ENCODE measurements around the gene LRRC74A. TPM values are rescaled to one million over a fixed set of nuclear protein-coding genes. Genes with fewer than 3 reads are reported as not detected.

The LRRC74A gene
- total RNA-seq (2022) (not detected in 2 replicates), Bru-seq, nascent RNA (percentile 2 among the genes with signal in this experiment), BruChase-seq, experiment 1, labeled RNA remaining after a 6-hour chase (not detected), BruChase-seq, experiment 2, labeled RNA remaining after a 2-hour chase (not detected)
- long read RNA-seq: 0 reads

DNA sequence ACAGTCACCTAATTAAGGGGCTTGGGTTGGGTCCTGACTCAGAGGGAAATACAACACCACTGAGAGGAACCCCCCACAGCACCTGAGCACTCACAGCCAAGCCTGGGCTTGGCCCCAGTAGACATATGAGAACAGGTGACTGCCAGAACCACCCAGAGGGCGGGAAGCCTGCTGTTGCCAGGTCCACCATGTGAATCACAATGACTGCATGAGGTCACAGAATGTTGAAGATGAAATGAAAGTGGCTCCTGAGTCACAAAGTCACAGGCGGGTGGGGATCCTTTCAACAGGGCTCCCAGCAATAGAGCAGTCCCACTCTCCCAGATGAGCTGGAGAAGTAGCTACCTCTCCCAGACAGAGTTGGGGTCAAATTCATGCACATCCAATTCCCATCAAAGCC, at the start of gene LRRC74A:
TSS of gene LRRC74A (plus strand) at position 287 of the 400 bp plus-strand sequence. CDS start 290 bp downstream, outside the sequence.
- Mint-ChIP-seq H3K27ac (ENCODE audit: unreplicated experiment) (no peak within 1 kb of the TSS), H3K4me3 (ENCODE audit: low read depth, unreplicated experiment) (no peak within 1 kb of the TSS), H3K9me3 (ENCODE audit: low read depth, unreplicated experiment) (no peaks in the 10 kb centered on the region), H3K4me1 (ENCODE audit: low read depth, unreplicated experiment) (peaks cover 8% of the 10 kb centered on the region), H3K36me3 (ENCODE audit: insufficient read depth, unreplicated experiment) (no peaks in the 10 kb centered on the region), H3K27me3 (ENCODE audit: unreplicated experiment) (peaks cover 48% of the 10 kb centered on the region)
- intact Hi-C loops (cut with micrococcal nuclease; ENCODE audit: unreplicated experiment): no loop called here
- BruUV-seq (replicated peaks): no TSS peak
- CTCF ChIA-PET: no interaction called here
- TF ChIP-seq, protein P1, sequence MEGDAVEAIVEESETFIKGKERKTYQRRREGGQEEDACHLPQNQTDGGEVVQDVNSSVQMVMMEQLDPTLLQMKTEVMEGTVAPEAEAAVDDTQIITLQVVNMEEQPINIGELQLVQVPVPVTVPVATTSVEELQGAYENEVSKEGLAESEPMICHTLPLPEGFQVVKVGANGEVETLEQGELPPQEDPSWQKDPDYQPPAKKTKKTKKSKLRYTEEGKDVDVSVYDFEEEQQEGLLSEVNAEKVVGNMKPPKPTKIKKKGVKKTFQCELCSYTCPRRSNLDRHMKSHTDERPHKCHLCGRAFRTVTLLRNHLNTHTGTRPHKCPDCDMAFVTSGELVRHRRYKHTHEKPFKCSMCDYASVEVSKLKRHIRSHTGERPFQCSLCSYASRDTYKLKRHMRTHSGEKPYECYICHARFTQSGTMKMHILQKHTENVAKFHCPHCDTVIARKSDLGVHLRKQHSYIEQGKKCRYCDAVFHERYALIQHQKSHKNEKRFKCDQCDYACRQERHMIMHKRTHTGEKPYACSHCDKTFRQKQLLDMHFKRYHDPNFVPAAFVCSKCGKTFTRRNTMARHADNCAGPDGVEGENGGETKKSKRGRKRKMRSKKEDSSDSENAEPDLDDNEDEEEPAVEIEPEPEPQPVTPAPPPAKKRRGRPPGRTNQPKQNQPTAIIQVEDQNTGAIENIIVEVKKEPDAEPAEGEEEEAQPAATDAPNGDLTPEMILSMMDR (IDR thresholded peaks at IDR 0.05; ENCODE audit: unreplicated experiment): no peak
- DNase-seq: no peak

DNA sequence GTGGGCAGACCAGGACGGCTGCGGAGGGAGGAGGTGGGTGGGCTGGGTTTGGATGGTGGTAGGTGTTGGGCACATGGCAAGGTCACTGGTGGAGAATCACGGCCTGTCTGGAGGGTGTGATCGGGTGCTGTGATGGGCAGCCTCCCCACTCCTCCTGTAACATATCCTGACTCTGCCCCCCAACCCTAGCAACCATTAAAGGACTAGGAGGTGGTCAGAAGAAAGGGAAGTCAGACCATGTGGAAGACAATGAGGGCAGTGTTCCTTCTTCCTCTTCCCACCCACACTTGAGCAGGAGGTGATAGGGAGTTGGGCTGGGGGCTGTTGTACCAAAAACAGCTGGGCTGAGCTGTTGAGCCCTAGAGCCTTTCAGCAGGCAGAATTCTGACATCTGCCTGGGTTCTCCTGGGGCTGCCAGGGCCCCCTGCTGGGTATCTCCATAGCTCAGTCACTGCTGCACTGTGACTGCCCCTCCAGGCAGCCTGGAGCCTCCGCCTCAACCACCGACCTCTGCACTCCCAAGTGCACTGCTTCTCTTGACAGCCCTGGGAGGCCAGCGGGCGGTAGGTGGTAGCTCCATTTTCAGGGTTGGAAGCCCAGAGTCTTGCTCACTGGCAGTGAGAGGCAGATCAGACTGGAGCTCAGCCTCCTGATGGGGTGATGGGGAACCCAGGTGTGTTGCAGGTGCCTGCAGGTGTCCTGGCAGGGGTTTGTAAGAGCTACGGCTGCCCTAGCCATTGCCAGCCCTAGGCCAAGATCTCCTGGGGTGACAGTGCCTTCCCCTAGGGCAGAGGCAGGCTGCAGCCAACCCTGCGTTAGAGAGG, 49.6 kb upstream of the LRRC74A start:
- Mint-ChIP-seq H3K4me3 (ENCODE audit: low read depth, unreplicated experiment) (no peak overlapping the region), H3K36me3 (ENCODE audit: insufficient read depth, unreplicated experiment) (peaks cover 13% of the 10 kb centered on the region), H3K27ac (ENCODE audit: unreplicated experiment) (no peak overlapping the region), H3K4me1 (ENCODE audit: low read depth, unreplicated experiment) (no peaks in the 10 kb centered on the region), H3K9me3 (ENCODE audit: low read depth, unreplicated experiment) (no peaks in the 10 kb centered on the region), H3K27me3 (ENCODE audit: unreplicated experiment) (peaks cover under 1% of the 10 kb centered on the region)
- BruUV-seq (replicated peaks): no TSS peak
- TF ChIP-seq, protein P1 (IDR thresholded peaks at IDR 0.05; ENCODE audit: unreplicated experiment): no peak
- no peak for DNase-seq
- intact Hi-C loops (cut with micrococcal nuclease; ENCODE audit: unreplicated experiment): no loop called here
- CTCF ChIA-PET: interaction anchor here (0.6 to 1.0 kb wide), 2 partner anchors 43 to 66 kb away, joined by 3 to 4 read pairs; no protein-coding TSS in a partner anchor

DNA sequence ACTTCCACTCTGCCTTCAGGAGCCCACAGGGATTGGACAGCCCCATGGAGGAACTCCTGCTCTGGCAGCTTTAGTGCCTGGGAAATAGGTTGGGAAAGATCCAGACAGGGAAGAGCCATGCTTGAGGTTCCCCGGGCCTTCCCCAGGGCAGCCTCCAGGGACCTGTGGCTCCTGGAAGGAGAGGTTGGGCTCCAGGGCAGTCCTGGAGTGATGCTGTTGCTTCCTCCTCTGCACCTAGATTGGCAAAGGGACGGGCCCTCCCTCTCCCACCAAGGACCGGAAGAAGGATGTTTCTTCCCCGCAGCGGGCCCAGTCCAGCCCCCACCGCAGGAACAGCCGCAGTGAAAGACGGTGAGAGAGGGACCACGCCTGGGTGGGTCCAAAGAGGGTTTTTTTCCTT, 48.5 kb upstream of the LRRC74A start:
- intact Hi-C loops (cut with micrococcal nuclease; ENCODE audit: unreplicated experiment): no loop called here
- CTCF ChIA-PET: no interaction called here
- DNase-seq: no peak
- no peaks in the 10 kb centered on the region for H3K27me3 Mint-ChIP-seq (ENCODE audit: unreplicated experiment)
- peaks cover 13% of the 10 kb centered on the region for H3K36me3 Mint-ChIP-seq (ENCODE audit: insufficient read depth, unreplicated experiment)
- no peaks in the 10 kb centered on the region for H3K9me3 Mint-ChIP-seq (ENCODE audit: low read depth, unreplicated experiment)
- no peak overlapping the region for H3K27ac Mint-ChIP-seq (ENCODE audit: unreplicated experiment)
- no TSS peak for BruUV-seq (replicated peaks)
- H3K4me1 Mint-ChIP-seq (ENCODE audit: low read depth, unreplicated experiment): no peaks in the 10 kb centered on the region
- no peak overlapping the region for H3K4me3 Mint-ChIP-seq (ENCODE audit: low read depth, unreplicated experiment)
- TF ChIP-seq, protein P1 (IDR thresholded peaks at IDR 0.05; ENCODE audit: unreplicated experiment): no peak

DNA sequence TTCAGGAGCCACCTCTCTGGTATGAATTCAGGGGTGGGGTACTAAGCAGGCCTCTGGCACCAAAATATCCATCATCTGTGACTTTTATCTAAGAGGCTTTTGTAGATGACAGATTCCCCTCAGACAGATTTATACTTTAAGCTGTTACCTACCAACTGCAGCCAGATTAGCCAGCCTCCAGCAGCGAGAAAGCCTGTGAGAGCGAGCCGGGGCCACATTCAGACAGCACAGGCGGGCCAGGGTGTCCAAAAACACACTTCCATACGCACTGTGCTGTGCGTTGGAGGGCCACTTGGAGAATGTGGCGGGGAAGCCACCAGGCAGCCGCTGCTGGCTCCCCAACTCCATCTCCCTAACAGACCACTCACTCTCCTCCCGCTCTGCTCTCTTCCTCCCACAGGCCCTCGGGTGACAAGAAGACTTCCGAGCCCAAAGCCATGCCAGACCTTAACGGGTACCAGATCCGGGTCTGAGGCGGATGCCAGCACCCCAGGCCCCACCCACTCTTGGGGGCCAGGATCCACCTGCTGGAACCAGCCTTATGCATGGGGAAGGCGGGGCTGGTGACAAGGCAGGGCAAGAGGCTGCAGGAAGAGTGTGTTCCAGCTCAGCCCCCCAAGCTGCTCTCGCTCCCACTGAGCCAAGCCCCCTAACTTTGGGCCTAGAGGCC, 47.5 kb upstream of the LRRC74A start:
- BruUV-seq (replicated peaks): no TSS peak
- H3K4me3 Mint-ChIP-seq (ENCODE audit: low read depth, unreplicated experiment): no peak overlapping the region
- H3K4me1 Mint-ChIP-seq (ENCODE audit: low read depth, unreplicated experiment): no peaks in the 10 kb centered on the region
- H3K27me3 Mint-ChIP-seq (ENCODE audit: unreplicated experiment): no peaks in the 10 kb centered on the region
- H3K9me3 Mint-ChIP-seq (ENCODE audit: low read depth, unreplicated experiment): no peaks in the 10 kb centered on the region
- TF ChIP-seq, protein P1 (IDR thresholded peaks at IDR 0.05; ENCODE audit: unreplicated experiment): no peak
- intact Hi-C loops (cut with micrococcal nuclease; ENCODE audit: unreplicated experiment): no loop called here
- H3K27ac Mint-ChIP-seq (ENCODE audit: unreplicated experiment): no peak overlapping the region
- CTCF ChIA-PET: interaction anchor here (1.1 kb wide), 1 partner anchor 9 kb away, joined by 3 read pairs; no protein-coding TSS in a partner anchor
- DNase-seq: no peak
- peaks cover 18% of the 10 kb centered on the region for H3K36me3 Mint-ChIP-seq (ENCODE audit: insufficient read depth, unreplicated experiment)

All from Calu3 (cell line).